ENCODE measurements around the gene P4HB.

P4HB gene

DNA sequence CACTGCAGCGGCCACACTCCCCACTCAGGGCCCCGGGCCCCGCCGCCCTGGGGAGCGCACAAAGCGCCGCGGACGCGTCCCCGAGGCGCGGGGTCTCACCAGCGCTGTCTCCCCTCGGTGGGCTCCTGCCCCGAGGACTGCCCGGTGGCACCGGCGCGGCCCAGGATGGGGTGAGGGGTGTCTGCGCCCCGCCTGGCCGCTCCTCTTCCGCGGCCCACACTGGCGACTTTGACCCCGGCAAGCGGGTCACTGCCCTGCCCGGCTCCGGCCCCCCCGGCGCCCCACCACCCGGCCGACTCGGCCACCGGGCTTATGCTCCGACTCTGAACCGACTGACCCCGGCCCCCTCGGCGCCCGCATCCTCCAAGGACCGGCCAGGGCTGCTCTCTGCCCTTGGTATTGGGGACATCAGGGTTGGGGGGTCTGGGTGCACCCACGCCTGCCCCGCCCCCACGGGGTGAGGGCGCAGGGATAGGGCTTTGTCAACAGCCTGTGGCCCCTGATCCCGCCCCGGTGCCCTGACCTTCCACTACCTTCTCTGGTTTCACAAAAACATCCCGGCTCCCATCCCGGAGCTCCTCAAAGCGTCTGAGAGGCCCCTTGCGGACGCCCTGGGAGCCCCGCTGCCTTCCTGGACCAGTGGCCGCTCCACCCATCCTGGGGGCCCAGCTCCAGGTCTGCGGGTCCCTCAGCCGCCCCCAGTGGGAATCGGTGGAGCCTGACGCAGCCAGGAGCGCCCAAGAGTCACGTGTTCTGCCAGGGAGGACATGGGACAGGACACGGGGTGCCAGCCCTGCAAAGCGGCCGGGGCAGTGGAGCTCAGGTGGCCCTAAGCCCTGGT is 55.6 kb downstream of the P4HB start:
- DNase-seq (ENCODE audit: low spot score): no peak
- no peaks in the 10 kb centered on the region for H3K9me3 Mint-ChIP-seq
- H3K27me3 Mint-ChIP-seq (ENCODE audit: low read depth): peaks cover 34% of the 10 kb centered on the region

DNA sequence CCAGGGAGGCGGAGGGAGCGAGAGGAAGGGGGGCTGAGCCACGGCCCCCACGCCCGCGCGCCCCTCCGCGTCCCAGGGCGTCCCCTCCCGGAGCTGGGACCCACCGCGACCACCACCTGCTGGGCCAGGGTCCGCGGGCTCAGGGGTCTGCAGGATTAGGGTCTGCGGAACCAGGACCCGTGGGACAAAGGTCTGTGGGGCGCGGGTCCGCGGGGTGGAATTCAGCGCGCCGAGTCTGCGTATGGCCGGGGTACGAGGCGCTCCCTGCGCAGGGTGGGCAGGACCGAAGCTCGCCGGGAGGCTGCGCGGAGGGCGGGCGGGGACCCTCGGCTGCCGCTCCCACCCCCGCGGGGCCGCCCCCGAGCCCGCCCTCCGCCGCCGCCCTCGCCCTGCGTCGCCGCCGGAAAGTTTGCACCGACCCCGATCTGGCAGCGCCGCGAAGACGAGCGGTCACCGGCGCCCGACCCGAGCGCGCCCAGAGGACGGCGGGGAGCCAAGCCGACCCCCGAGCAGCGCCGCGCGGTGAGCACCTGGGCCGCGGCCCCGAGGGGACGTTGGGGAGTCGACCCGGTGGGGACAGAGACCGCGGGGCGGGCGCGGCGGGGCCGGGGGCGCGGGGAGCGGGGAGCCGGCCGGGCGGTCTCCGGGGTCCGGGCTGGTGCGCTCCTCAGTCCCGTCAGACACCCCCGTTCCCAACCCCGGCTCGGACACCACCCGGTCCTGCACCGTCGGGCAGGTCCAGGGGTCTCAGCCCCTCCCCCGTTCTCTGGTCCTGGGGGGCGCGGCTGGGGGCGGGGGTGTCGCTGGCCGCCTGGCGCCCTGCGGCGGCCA is 56.4 kb downstream of the P4HB start, which contains the start of gene GCGR:
Gene GCGR, plus strand, starts transcription at position 423 of the 831 bp plus-strand sequence. CDS start 4,869 bp downstream, outside the sequence.
- no peak within 1 kb of the TSS for H3K4me3 Mint-ChIP-seq
- DNase-seq (ENCODE audit: low spot score): no peak
- H3K9me3 Mint-ChIP-seq: no peaks in the 10 kb centered on the region
- no peaks in the 10 kb centered on the region for H3K36me3 Mint-ChIP-seq (ENCODE audit: low read depth)
- H3K27ac Mint-ChIP-seq: peak within 1 kb of the TSS; percentile 39
- no peaks in the 10 kb centered on the region for H3K4me1 Mint-ChIP-seq (ENCODE audit: low read depth)
- peaks cover 32% of the 10 kb centered on the region for H3K27me3 Mint-ChIP-seq (ENCODE audit: low read depth)

More for the DNA sequence above, 55.6 kb downstream of the P4HB start:
- H3K4me3 Mint-ChIP-seq: no peak overlapping the region
- H3K4me1 Mint-ChIP-seq (ENCODE audit: low read depth): no peaks in the 10 kb centered on the region
- H3K27ac Mint-ChIP-seq: no peak overlapping the region
- no peaks in the 10 kb centered on the region for H3K36me3 Mint-ChIP-seq (ENCODE audit: low read depth)

DNA sequence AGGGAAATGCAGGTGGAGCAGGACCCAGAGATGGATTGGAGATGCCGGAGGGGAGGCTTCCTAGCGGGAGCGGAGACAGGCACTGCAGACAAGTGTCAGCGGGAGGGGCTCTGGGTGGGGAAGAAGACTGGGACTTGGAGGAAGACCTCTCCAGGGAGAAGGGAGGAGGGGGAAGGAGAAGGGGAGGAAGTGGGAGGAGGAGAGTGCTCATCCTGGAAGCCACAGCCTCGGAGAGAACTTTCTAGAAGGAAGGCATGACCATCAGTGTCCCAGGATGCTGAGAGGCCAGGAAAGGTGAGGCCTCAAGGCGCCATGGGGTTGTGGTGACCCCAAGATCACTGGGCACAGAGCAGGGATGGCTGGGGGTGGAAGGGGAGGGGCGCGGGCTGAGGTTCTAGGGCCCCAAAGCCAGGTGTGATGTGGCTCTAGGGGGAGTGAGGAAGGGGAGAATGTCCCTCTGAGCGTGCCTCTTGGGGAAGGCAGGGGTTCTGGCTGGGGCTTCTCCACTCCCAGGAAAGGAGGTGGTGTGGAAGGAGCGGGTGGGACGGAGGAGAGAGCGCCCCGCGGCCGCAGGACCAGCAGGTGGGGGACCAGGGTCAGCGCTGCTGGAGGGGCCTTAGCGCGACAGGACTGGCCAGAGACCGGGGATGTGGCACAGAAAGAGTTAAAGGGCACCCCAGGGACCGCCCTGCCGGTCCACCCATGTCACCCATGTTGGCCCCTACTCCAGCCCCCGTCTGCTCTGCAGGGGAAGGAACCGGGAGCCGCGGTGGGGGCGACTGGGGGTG is 57.3 kb downstream of the P4HB start:
- peaks cover 32% of the 10 kb centered on the region for H3K27me3 Mint-ChIP-seq (ENCODE audit: low read depth)
- DNase-seq (ENCODE audit: low spot score): no peak
- H3K4me1 Mint-ChIP-seq (ENCODE audit: low read depth): no peaks in the 10 kb centered on the region
- H3K27ac Mint-ChIP-seq: peak overlapping the region; percentile 39
- no peaks in the 10 kb centered on the region for H3K36me3 Mint-ChIP-seq (ENCODE audit: low read depth)
- no peak overlapping the region for H3K4me3 Mint-ChIP-seq
- no peaks in the 10 kb centered on the region for H3K9me3 Mint-ChIP-seq

DNA sequence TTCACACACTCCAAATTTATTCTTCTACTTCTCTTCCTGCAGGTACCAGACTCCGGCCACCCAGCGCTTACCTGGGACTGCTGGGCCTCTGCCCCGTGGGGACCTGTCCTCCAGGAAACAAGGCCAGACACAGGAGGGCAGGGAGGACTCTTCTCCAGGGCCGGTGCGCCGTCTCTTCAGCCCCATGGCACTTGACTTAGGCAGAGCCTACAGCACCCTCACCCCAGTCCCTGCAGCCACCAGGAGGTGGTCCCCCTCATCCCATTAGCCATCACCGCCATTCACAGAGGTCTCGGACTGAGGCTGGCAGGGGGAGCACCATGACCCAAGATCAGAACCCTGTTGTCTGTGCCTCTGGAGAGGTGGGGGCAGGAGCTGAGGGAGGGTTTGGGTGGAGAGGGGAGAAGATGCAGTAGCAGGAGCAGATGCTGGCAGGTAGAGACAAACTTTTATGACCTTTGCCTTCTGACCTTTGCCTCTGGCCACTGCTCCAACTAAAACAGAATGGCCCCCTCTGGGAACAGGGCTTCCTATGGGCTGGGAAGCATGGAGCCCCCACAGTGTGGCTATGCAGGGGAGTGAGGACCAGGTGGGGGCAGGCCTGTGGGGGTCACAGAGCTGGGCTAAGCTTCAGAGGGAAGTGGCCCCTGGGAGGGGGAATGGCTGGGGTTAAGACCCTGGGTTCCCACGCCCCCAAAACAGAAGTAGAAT is 58.1 kb downstream of the P4HB start:
- H3K4me3 Mint-ChIP-seq: no peak overlapping the region
- peaks cover 32% of the 10 kb centered on the region for H3K27me3 Mint-ChIP-seq (ENCODE audit: low read depth)
- H3K4me1 Mint-ChIP-seq (ENCODE audit: low read depth): no peaks in the 10 kb centered on the region
- H3K9me3 Mint-ChIP-seq: no peaks in the 10 kb centered on the region
- no peaks in the 10 kb centered on the region for H3K36me3 Mint-ChIP-seq (ENCODE audit: low read depth)
- DNase-seq (ENCODE audit: low spot score): no peak
- no peak overlapping the region for H3K27ac Mint-ChIP-seq

DNA sequence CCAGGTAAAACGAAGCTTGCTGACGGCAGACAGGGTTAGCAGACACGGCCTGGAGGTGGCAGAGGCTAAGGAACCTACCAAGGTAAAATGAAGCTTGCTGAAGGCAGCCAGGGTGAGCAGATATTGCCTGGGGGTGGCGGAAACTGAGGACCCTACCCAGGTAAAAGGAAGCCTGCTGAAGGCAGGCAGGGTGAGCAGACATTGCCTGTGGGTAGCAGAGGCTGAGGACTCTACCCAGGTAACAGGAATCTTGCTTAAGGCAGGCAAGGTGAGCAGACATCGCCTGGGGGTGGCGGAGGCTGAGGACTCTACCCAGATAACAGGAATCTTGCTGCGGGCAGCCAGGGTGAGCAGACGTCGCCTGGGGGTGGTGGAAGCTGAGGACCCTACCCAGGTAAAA is 59.0 kb downstream of the P4HB start:
- no peaks in the 10 kb centered on the region for H3K9me3 Mint-ChIP-seq

DNA sequence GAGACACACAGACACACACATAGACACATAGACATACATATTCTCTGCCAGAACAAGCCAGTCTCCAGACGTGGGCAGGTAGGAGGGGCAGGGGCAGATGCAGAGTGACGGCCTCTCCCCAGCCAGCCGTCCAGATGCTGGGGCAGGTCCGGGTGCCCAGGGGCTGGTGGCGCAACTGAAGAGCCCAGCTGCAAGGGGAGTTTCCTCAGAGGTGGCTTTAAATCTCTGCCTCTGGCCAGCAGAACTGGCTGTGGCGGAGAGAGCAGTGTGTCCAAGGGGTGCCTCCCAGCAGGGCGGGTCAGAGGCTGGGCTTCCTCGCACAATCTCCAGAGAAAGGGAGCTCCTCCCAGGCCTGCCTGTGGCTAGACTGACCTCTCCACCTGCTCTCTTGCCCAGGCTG is 65.8 kb downstream of the P4HB start:
- no peak for DNase-seq (ENCODE audit: low spot score)
- H3K9me3 Mint-ChIP-seq: no peaks in the 10 kb centered on the region

More for the DNA sequence above, 59.0 kb downstream of the P4HB start:
- peaks cover 32% of the 10 kb centered on the region for H3K27me3 Mint-ChIP-seq (ENCODE audit: low read depth)
- no peak overlapping the region for H3K4me3 Mint-ChIP-seq
- H3K36me3 Mint-ChIP-seq (ENCODE audit: low read depth): no peaks in the 10 kb centered on the region
- DNase-seq (ENCODE audit: low spot score): no peak
- H3K4me1 Mint-ChIP-seq (ENCODE audit: low read depth): no peaks in the 10 kb centered on the region
- H3K27ac Mint-ChIP-seq: no peak overlapping the region

DNA sequence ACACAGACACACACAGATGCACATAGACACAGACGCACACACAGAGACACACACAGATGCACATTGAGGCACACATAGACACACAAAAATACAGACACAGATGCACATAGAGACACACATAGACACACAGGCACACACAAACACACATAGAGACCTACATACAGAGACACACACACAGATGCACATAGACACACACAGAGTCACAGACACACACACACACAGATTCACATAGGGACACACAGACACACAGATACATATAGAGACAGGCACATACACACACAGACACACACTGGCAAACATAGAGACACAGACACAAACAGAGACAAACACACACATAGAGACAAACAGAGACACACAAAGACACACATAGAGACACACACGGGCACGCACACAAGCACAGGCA is 66.3 kb downstream of the P4HB start:
- Mint-ChIP-seq H3K27ac (no peak overlapping the region), H3K36me3 (ENCODE audit: low read depth) (no peaks in the 10 kb centered on the region), H3K4me1 (ENCODE audit: low read depth) (no peaks in the 10 kb centered on the region), H3K4me3 (no peak overlapping the region), H3K9me3 (no peaks in the 10 kb centered on the region), H3K27me3 (ENCODE audit: low read depth) (no peaks in the 10 kb centered on the region)
- no peak for DNase-seq (ENCODE audit: low spot score)

More for the DNA sequence above, 65.8 kb downstream of the P4HB start:
- Mint-ChIP-seq H3K4me3 (no peak overlapping the region), H3K36me3 (ENCODE audit: low read depth) (no peaks in the 10 kb centered on the region), H3K27me3 (ENCODE audit: low read depth) (no peaks in the 10 kb centered on the region), H3K4me1 (ENCODE audit: low read depth) (no peaks in the 10 kb centered on the region), H3K27ac (no peak overlapping the region)

Data from T-helper 2 cell treated with Interferon-gamma antibody and Interleukin-4, amounts not matched to agents 5 μg/mL and 100 μg/mL, for 36 hours (primary cell).